ENCODE data around the gene ADAMTS8. TPM values are rescaled to one million over a fixed set of nuclear protein-coding genes. Genes with fewer than 3 reads are reported as not detected.

ADAMTS8 gene
- polyA plus RNA-seq, 2 of the 4 experiments (the other 2 are of a cell fraction) = 0.17 to 0.26 TPM

GRCh38 chr11:130473795-130474377 is 45.5 kb upstream of the ADAMTS8 start:
- POLR2A ChIA-PET = no interaction called here
- CTCF ChIA-PET = no interaction called here
- H3K4me3 ChIP-seq = no peak overlapping the region
- DNase-seq (ENCODE audit: low read depth in 1 of 2, low spot score in 1 of 2) (no peak), FAIRE-seq (no peak), ATAC-seq (no peak)
- H3K9me3 ChIP-seq = no peaks in the 10 kb centered on the region
- TF ChIP-seq FOSB (CRISPR knock-in tag; IDR thresholded peaks at IDR 0.05) (no peak), TFCP2L1 (CRISPR knock-in tag; IDR thresholded peaks at IDR 0.05) (no peak), CTCF (IDR thresholded peaks at IDR 0.05) (no peak), FOXS1 (CRISPR knock-in tag; IDR thresholded peaks at IDR 0.05) (no peak), BCL3 (IDR thresholded peaks at IDR 0.05) (no peak), HEYL (CRISPR knock-in tag; IDR thresholded peaks at IDR 0.05) (no peak), GATA3 (IDR thresholded peaks at IDR 0.05; ENCODE audit: borderline replicate concordance) (no peak), CEBPB (IDR thresholded peaks at IDR 0.05) (no peak), HDAC2 (IDR thresholded peaks at IDR 0.05) (no peak), ZSCAN20 (CRISPR knock-in tag; IDR thresholded peaks at IDR 0.05) (no peak)
- TF ChIP-seq, protein P1, sequence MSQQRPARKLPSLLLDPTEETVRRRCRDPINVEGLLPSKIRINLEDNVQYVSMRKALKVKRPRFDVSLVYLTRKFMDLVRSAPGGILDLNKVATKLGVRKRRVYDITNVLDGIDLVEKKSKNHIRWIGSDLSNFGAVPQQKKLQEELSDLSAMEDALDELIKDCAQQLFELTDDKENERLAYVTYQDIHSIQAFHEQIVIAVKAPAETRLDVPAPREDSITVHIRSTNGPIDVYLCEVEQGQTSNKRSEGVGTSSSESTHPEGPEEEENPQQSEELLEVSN (IDR thresholded peaks at IDR 0.05; ENCODE audit: borderline replicate concordance, low read depth) = no peak
- peaks cover 20% of the 10 kb centered on the region for H3K4me1 ChIP-seq
- WGBS (ENCODE audit: missing lambda C conversion rate) = 83% methylated on average over 9 of the region's 21 CpGs
- no peak overlapping the region for H3K4me2 ChIP-seq
- no peak overlapping the region for H3K27ac ChIP-seq

GRCh38 chr11:130473056-130473794 is 44.8 kb upstream of the ADAMTS8 start:
- TF ChIP-seq ZNF302 (CRISPR knock-in tag; IDR thresholded peaks at IDR 0.05) (no peak), NPAS2 (CRISPR knock-in tag; IDR thresholded peaks at IDR 0.05; ENCODE audit: borderline replicate concordance) (no peak), RAD21 (conservative IDR thresholded peaks at IDR 0.05 in 1 of 2, IDR thresholded peaks at IDR 0.05 in 1 of 2) (no peak), HEYL (CRISPR knock-in tag; IDR thresholded peaks at IDR 0.05) (no peak), EHMT2 (IDR thresholded peaks at IDR 0.05; ENCODE audit: low read depth) (no peak), FOXS1 (CRISPR knock-in tag; IDR thresholded peaks at IDR 0.05) (no peak), NFE2L2 (conservative IDR thresholded peaks at IDR 0.05; ENCODE audit: low read length) (no peak), USF2 (IDR thresholded peaks at IDR 0.05) (no peak), BHLHE40 (IDR thresholded peaks at IDR 0.05; ENCODE audit: low read depth, low read length) (no peak), ZC3H11A (IDR thresholded peaks at IDR 0.05) (no peak), EP300 (IDR thresholded peaks at IDR 0.05) (no peak), KDM1A (IDR thresholded peaks at IDR 0.05; ENCODE audit: low read depth) (no peak), RCOR1 (IDR thresholded peaks at IDR 0.05; ENCODE audit: low read depth, low read length) (no peak), EHF (CRISPR knock-in tag; IDR thresholded peaks at IDR 0.05) (no peak), TFCP2L1 (CRISPR knock-in tag; IDR thresholded peaks at IDR 0.05) (no peak), POLR2A (IDR thresholded peaks at IDR 0.05; ENCODE audit: low read length) (no peak), CEBPB (IDR thresholded peaks at IDR 0.05) (no peak), CHD2 (IDR thresholded peaks at IDR 0.05; ENCODE audit: low read length, partially characterized antibody) (no peak)
- H3K4me2 ChIP-seq = no peak overlapping the region
- H3K4me1 ChIP-seq = peaks cover 13% of the 10 kb centered on the region
- ChIA-PET POLR2A (no interaction called here), CTCF (interaction anchor here (1.6 kb wide), 1 partner anchor 354 kb away, joined by 4 read pairs; no protein-coding TSS in a partner anchor)
- ATAC-seq = no peak
- H3K9me3 ChIP-seq = no peaks in the 10 kb centered on the region
- H3K4me3 ChIP-seq = no peak overlapping the region
- no peak overlapping the region for H3K27ac ChIP-seq
- DNase-seq (ENCODE audit: low read depth in 1 of 2, low spot score in 1 of 2) = no peak
- WGBS (ENCODE audit: missing lambda C conversion rate) = 97% methylated on average over 20 of the region's 52 CpGs
- FAIRE-seq = no peak

Measured in A549 (cell line).